Mesothelial cell of epicardium (in vitro differentiated cells): ENCODE results near the gene ZNF99. TPM values are rescaled to one million over a fixed set of nuclear protein-coding genes. Genes with fewer than 3 reads are reported as not detected.
"Not testable (repeated sequence)": the region's sequence is repeated elsewhere in the genome, so short reads cannot be mapped to it uniquely, and the experiment has no call there.

Source experiments
- DNase-seq, 2 experiments: peaks; one replicate each; pipeline ENCODE4 v3.0.0; 2021; ENCODE audit warnings: low spot score in 2 of 2; ENCODE audit not compliant: unreplicated experiment in 2 of 2
- H3K27ac Mint-ChIP-seq: 2 replicates; pipeline ENCODE4 v1.8.0; 2021; ENCODE audit warnings: mixed read lengths
- H3K27me3 Mint-ChIP-seq: 2 replicates; pipeline ENCODE4 v1.8.0; 2021; ENCODE audit warnings: low read depth, mixed read lengths
- H3K36me3 Mint-ChIP-seq: 2 replicates; pipeline ENCODE4 v1.8.0; 2021; ENCODE audit warnings: mixed read lengths
- H3K4me1 Mint-ChIP-seq: 2 replicates; pipeline ENCODE4 v1.8.0; 2021; ENCODE audit warnings: mixed read lengths
- H3K4me3 Mint-ChIP-seq: 2 replicates; pipeline ENCODE4 v1.8.0; 2021; ENCODE audit warnings: mild to moderate bottlenecking, moderate library complexity, mixed read lengths
- H3K9me3 Mint-ChIP-seq: 2 replicates; pipeline ENCODE4 v1.8.0; 2021; ENCODE audit warnings: mixed read lengths
- CTCF ChIP-seq: fragments of 200-600 bp; sonication (generic); IDR thresholded peaks from one replicate; pipeline ENCODE4 v1.5.0; 2021; ENCODE audit warnings: antibody characterized with exemption; ENCODE audit not compliant: unreplicated experiment
- total RNA-seq: library from RNA; stranded (reverse); gene quantifications from 3 replicates; pipeline ENCODE4 v1.2.1, GENCODE V29; 2021

ZNF99 gene
- total RNA-seq, 1 donor from 2014 or later: not detected

- Mint-ChIP-seq H3K9me3 (peaks cover 35% of the 10 kb centered on the region), H3K36me3 (no peaks in the 10 kb centered on the region), H3K27ac (no peak overlapping the region), H3K4me3 (no peak overlapping the region), H3K4me1 (no peaks in the 10 kb centered on the region), H3K27me3 (no peaks in the 10 kb centered on the region)
- TF ChIP-seq CTCF: no peak
- no peak for DNase-seq
Observed at GRCh38 chr19:22708983-22709382, 75.0 kb downstream of the ZNF99 start.

GRCh38 chr19:22703096-22703495 lies 80.9 kb downstream of the ZNF99 start:
- not testable (repeated sequence) for H3K27me3 Mint-ChIP-seq, H3K4me1 Mint-ChIP-seq, H3K27ac Mint-ChIP-seq, DNase-seq, H3K36me3 Mint-ChIP-seq, H3K4me3 Mint-ChIP-seq
- H3K9me3 Mint-ChIP-seq: peaks cover 33% of the 10 kb centered on the region

- H3K9me3 Mint-ChIP-seq: peaks cover 35% of the 10 kb centered on the region
- DNase-seq, H3K27ac Mint-ChIP-seq, H3K4me3 Mint-ChIP-seq, H3K4me1 Mint-ChIP-seq, H3K27me3 Mint-ChIP-seq, H3K36me3 Mint-ChIP-seq: not testable (repeated sequence)
Observed at GRCh38 chr19:22702661-22703060, 81.3 kb downstream of the ZNF99 start.

Other genes starting within 250 kb of the ZNF99 start
- gene ZNF492, start 149.8 kb downstream of the ZNF99 start, total RNA-seq: not detected in 3 replicates
- gene ZNF723, start 48.1 kb upstream of the ZNF99 start, total RNA-seq: not detected in 3 replicates
- gene ZNF728, start 219.0 kb upstream of the ZNF99 start, total RNA-seq: not detected in 3 replicates